GM12878 (cell line): ENCODE measurements around the gene PHKB.

Experiments used
- EP300 ChIP-seq, 2 experiments: fragments of 150-350 bp in 1 of 2; IDR thresholded peaks; 2 replicates each; pipeline ENCODE4 v1.6.1; 2011 to 2012; ENCODE audit warnings: low read depth in 2 of 2, low read length in 2 of 2, borderline replicate concordance in 1 of 2, improper control_type of control experiment in 1 of 2, inconsistent platforms in 1 of 2; ENCODE audit not compliant: control insufficient read depth in 1 of 2
- EZH2 ChIP-seq: IDR thresholded peaks from 2 replicates; pipeline ENCODE4 v1.6.1; 2012; ENCODE audit warnings: low read depth, mild to moderate bottlenecking, control low read depth, inconsistent platforms, low read length, borderline replicate concordance; ENCODE audit not compliant: control insufficient read depth
- MXI1 ChIP-seq: fragments of 150-350 bp; IDR thresholded peaks from 2 replicates; pipeline ENCODE4 v1.6.1; 2011; ENCODE audit warnings: low read depth, mild to moderate bottlenecking, inconsistent platforms, low read length, improper control_type of control experiment
- NFXL1 ChIP-seq: fragments of 450-650 bp; IDR thresholded peaks from 2 replicates; pipeline ENCODE4 v1.6.1; 2017; ENCODE audit warnings: antibody characterized with exemption, mild to moderate bottlenecking, borderline replicate concordance
- POLR2A ChIP-seq: IDR thresholded peaks from 2 replicates; pipeline ENCODE4 v1.6.1; 2011; ENCODE audit warnings: low read depth, mild to moderate bottlenecking, low read length
- RAD21 ChIP-seq: IDR thresholded peaks from 2 replicates; pipeline ENCODE4 v1.6.1; 2011; ENCODE audit warnings: mild to moderate bottlenecking, low read depth, low read length, moderate library complexity; ENCODE audit not compliant: insufficient read depth
- SPI1 ChIP-seq: IDR thresholded peaks from 2 replicates; pipeline ENCODE4 v1.6.1; 2011; ENCODE audit warnings: low read depth, mild to moderate bottlenecking, low read length, moderate library complexity, borderline replicate concordance; ENCODE audit not compliant: insufficient read depth
- TF ChIP-seq, protein P1 (sequence below): IDR thresholded peaks from 2 replicates; pipeline ENCODE4 v1.6.1; 2011; ENCODE audit warnings: low read depth, low read length, improper control_type of control experiment, borderline replicate concordance
- TF ChIP-seq, protein P2 (sequence below): IDR thresholded peaks from 2 replicates; pipeline ENCODE4 v1.6.1; 2012; ENCODE audit warnings: low read length, inconsistent platforms
- TF ChIP-seq, protein P3 (sequence below): IDR thresholded peaks from 2 replicates; pipeline ENCODE4 v1.6.1; 2011; ENCODE audit warnings: borderline replicate concordance, low read depth, mild to moderate bottlenecking, moderate library complexity, mixed read lengths, low read length; ENCODE audit not compliant: insufficient read depth; ENCODE audit errors: extremely low read length
- TF ChIP-seq, protein P4 (sequence below), 3 experiments: IDR thresholded peaks in 2 of 3; conservative IDR thresholded peaks in 1 of 3; 2 replicates each; pipeline ENCODE4 v1.5.1; 2011; ENCODE audit warnings: low read depth in 3 of 3, low read length in 3 of 3, mild to moderate bottlenecking in 3 of 3, control low read depth in 2 of 3, moderate library complexity in 2 of 3, inconsistent platforms in 1 of 3, mixed read lengths in 1 of 3; ENCODE audit not compliant: control insufficient read depth in 2 of 3, insufficient read depth in 1 of 3; ENCODE audit errors: extremely low read depth in 1 of 3
- TF ChIP-seq, protein P5 (sequence below): IDR thresholded peaks from 2 replicates; pipeline ENCODE4 v1.6.1; 2012; ENCODE audit warnings: mild to moderate bottlenecking, low read depth, low read length
- TF ChIP-seq, protein P6 (sequence below): fragments of 450-650 bp; IDR thresholded peaks from 2 replicates; pipeline ENCODE4 v1.6.1; 2017; ENCODE audit warnings: mild to moderate bottlenecking
- TF ChIP-seq, protein P7 (sequence below): IDR thresholded peaks from 2 replicates; pipeline ENCODE4 v1.6.1; 2012; ENCODE audit warnings: improper control_type of control experiment, low read depth, low read length; ENCODE audit not compliant: insufficient replicate concordance

DNA sequence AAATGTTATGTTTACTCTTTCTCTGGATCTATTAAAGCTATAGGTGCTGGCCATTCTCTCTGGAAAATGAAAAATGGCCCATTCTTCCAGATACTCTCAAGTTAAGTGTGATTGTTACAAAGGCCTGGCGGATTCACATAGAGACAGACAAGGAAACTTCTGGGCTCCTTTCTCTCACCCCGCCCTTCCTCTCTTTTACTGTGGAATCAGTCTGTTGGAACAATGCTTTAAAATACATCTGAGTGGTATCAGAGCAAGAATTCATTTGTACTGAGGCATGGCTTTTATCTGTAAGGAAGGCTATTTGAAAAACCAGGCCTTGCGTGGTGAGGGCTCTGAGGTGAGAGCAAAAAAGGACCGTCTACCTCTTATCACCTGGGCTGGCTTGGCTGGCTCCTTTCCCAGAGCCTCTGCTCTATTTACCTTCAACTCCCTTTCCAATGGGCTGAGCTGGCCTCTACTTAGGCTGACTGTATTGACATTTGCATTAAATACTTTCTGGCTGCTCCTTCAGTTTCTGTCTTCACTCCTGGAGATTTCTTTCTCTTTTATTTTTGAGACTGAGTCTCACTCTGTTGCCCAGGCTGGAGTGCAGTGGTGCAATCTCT lies 274.0 kb downstream of the PHKB start:
- TF ChIP-seq, protein P1, sequence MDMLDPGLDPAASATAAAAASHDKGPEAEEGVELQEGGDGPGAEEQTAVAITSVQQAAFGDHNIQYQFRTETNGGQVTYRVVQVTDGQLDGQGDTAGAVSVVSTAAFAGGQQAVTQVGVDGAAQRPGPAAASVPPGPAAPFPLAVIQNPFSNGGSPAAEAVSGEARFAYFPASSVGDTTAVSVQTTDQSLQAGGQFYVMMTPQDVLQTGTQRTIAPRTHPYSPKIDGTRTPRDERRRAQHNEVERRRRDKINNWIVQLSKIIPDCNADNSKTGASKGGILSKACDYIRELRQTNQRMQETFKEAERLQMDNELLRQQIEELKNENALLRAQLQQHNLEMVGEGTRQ = no peak
- TF ChIP-seq, protein P2, sequence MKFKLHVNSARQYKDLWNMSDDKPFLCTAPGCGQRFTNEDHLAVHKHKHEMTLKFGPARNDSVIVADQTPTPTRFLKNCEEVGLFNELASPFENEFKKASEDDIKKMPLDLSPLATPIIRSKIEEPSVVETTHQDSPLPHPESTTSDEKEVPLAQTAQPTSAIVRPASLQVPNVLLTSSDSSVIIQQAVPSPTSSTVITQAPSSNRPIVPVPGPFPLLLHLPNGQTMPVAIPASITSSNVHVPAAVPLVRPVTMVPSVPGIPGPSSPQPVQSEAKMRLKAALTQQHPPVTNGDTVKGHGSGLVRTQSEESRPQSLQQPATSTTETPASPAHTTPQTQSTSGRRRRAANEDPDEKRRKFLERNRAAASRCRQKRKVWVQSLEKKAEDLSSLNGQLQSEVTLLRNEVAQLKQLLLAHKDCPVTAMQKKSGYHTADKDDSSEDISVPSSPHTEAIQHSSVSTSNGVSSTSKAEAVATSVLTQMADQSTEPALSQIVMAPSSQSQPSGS = no peak
- TF ChIP-seq EP300 (IDR thresholded peaks at IDR 0.05; ENCODE audit: borderline replicate concordance in 1 of 2, control insufficient read depth in 1 of 2, low read depth in 2 of 2, low read length in 2 of 2) = no peak
- TF ChIP-seq NFXL1 = no peak
- TF ChIP-seq, protein P3, sequence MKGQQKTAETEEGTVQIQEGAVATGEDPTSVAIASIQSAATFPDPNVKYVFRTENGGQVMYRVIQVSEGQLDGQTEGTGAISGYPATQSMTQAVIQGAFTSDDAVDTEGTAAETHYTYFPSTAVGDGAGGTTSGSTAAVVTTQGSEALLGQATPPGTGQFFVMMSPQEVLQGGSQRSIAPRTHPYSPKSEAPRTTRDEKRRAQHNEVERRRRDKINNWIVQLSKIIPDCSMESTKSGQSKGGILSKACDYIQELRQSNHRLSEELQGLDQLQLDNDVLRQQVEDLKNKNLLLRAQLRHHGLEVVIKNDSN = no peak
- TF ChIP-seq, protein P4, sequence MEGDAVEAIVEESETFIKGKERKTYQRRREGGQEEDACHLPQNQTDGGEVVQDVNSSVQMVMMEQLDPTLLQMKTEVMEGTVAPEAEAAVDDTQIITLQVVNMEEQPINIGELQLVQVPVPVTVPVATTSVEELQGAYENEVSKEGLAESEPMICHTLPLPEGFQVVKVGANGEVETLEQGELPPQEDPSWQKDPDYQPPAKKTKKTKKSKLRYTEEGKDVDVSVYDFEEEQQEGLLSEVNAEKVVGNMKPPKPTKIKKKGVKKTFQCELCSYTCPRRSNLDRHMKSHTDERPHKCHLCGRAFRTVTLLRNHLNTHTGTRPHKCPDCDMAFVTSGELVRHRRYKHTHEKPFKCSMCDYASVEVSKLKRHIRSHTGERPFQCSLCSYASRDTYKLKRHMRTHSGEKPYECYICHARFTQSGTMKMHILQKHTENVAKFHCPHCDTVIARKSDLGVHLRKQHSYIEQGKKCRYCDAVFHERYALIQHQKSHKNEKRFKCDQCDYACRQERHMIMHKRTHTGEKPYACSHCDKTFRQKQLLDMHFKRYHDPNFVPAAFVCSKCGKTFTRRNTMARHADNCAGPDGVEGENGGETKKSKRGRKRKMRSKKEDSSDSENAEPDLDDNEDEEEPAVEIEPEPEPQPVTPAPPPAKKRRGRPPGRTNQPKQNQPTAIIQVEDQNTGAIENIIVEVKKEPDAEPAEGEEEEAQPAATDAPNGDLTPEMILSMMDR (IDR thresholded peaks at IDR 0.05 in 2 of 3, conservative IDR thresholded peaks at IDR 0.05 in 1 of 3; ENCODE audit: control insufficient read depth in 2 of 3, extremely low read depth in 1 of 3, insufficient read depth in 1 of 3, low read depth in 3 of 3, low read length in 3 of 3) = no peak
- TF ChIP-seq MXI1 = no peak
- TF ChIP-seq RAD21 = no peak
- no peak for TF ChIP-seq EZH2
- TF ChIP-seq, protein P5, sequence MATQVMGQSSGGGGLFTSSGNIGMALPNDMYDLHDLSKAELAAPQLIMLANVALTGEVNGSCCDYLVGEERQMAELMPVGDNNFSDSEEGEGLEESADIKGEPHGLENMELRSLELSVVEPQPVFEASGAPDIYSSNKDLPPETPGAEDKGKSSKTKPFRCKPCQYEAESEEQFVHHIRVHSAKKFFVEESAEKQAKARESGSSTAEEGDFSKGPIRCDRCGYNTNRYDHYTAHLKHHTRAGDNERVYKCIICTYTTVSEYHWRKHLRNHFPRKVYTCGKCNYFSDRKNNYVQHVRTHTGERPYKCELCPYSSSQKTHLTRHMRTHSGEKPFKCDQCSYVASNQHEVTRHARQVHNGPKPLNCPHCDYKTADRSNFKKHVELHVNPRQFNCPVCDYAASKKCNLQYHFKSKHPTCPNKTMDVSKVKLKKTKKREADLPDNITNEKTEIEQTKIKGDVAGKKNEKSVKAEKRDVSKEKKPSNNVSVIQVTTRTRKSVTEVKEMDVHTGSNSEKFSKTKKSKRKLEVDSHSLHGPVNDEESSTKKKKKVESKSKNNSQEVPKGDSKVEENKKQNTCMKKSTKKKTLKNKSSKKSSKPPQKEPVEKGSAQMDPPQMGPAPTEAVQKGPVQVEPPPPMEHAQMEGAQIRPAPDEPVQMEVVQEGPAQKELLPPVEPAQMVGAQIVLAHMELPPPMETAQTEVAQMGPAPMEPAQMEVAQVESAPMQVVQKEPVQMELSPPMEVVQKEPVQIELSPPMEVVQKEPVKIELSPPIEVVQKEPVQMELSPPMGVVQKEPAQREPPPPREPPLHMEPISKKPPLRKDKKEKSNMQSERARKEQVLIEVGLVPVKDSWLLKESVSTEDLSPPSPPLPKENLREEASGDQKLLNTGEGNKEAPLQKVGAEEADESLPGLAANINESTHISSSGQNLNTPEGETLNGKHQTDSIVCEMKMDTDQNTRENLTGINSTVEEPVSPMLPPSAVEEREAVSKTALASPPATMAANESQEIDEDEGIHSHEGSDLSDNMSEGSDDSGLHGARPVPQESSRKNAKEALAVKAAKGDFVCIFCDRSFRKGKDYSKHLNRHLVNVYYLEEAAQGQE = no peak
- TF ChIP-seq SPI1 = no peak
- no peak for TF ChIP-seq POLR2A
- TF ChIP-seq, protein P6, sequence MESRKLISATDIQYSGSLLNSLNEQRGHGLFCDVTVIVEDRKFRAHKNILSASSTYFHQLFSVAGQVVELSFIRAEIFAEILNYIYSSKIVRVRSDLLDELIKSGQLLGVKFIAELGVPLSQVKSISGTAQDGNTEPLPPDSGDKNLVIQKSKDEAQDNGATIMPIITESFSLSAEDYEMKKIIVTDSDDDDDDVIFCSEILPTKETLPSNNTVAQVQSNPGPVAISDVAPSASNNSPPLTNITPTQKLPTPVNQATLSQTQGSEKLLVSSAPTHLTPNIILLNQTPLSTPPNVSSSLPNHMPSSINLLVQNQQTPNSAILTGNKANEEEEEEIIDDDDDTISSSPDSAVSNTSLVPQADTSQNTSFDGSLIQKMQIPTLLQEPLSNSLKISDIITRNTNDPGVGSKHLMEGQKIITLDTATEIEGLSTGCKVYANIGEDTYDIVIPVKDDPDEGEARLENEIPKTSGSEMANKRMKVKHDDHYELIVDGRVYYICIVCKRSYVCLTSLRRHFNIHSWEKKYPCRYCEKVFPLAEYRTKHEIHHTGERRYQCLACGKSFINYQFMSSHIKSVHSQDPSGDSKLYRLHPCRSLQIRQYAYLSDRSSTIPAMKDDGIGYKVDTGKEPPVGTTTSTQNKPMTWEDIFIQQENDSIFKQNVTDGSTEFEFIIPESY = no peak
- TF ChIP-seq, protein P7, sequence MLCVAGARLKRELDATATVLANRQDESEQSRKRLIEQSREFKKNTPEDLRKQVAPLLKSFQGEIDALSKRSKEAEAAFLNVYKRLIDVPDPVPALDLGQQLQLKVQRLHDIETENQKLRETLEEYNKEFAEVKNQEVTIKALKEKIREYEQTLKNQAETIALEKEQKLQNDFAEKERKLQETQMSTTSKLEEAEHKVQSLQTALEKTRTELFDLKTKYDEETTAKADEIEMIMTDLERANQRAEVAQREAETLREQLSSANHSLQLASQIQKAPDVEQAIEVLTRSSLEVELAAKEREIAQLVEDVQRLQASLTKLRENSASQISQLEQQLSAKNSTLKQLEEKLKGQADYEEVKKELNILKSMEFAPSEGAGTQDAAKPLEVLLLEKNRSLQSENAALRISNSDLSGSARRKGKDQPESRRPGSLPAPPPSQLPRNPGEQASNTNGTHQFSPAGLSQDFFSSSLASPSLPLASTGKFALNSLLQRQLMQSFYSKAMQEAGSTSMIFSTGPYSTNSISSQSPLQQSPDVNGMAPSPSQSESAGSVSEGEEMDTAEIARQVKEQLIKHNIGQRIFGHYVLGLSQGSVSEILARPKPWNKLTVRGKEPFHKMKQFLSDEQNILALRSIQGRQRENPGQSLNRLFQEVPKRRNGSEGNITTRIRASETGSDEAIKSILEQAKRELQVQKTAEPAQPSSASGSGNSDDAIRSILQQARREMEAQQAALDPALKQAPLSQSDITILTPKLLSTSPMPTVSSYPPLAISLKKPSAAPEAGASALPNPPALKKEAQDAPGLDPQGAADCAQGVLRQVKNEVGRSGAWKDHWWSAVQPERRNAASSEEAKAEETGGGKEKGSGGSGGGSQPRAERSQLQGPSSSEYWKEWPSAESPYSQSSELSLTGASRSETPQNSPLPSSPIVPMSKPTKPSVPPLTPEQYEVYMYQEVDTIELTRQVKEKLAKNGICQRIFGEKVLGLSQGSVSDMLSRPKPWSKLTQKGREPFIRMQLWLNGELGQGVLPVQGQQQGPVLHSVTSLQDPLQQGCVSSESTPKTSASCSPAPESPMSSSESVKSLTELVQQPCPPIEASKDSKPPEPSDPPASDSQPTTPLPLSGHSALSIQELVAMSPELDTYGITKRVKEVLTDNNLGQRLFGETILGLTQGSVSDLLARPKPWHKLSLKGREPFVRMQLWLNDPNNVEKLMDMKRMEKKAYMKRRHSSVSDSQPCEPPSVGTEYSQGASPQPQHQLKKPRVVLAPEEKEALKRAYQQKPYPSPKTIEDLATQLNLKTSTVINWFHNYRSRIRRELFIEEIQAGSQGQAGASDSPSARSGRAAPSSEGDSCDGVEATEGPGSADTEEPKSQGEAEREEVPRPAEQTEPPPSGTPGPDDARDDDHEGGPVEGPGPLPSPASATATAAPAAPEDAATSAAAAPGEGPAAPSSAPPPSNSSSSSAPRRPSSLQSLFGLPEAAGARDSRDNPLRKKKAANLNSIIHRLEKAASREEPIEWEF = no peak
